Keratinocyte (primary cell): Measurements from ENCODE around the gene SH3BP5. TPM values are rescaled to one million over a fixed set of nuclear protein-coding genes. Genes with fewer than 3 reads are reported as not detected.

ENCODE experiments used
- DNase-seq: peaks from one replicate; pipeline ENCODE4 v3.0.0-alpha.2; 2011; ENCODE audit warnings: low read depth, missing footprints, low spot score
- FAIRE-seq: peaks from 2 replicates; lab custom pipeline; 2011; peaks lifted over from hg19 to GRCh38; lab: Jason Lieb, UNC
- H2AFZ ChIP-seq: 2 replicates; pipeline ENCODE4 v1.6.0; 2012; ENCODE audit warnings: low read length, control low read depth, inconsistent platforms; ENCODE audit not compliant: control insufficient read depth
- H3K27ac ChIP-seq: 2 replicates; pipeline ENCODE4 v1.5.1; 2011; ENCODE audit warnings: low read length; ENCODE audit not compliant: control insufficient read depth, insufficient read depth
- H3K27me3 ChIP-seq: 3 replicates; pipeline ENCODE4 v1.6.0; 2011; ENCODE audit warnings: low read length; ENCODE audit not compliant: control insufficient read depth, insufficient read depth; ENCODE audit errors: extremely low read depth
- H3K36me3 ChIP-seq, 2 experiments: 2 replicates in 1 of 2; 3 replicates in 1 of 2; pipeline ENCODE4 v1.5.1; 2011; ENCODE audit warnings: low read length in 2 of 2, mild to moderate bottlenecking in 1 of 2; ENCODE audit not compliant: control insufficient read depth in 2 of 2, insufficient read depth in 2 of 2; ENCODE audit errors: extremely low read depth in 1 of 2
- H3K4me1 ChIP-seq: 3 replicates; pipeline ENCODE4 v1.5.1; 2011; ENCODE audit warnings: low read length; ENCODE audit not compliant: control insufficient read depth, insufficient read depth; ENCODE audit errors: extremely low read depth
- H3K4me2 ChIP-seq: 3 replicates; pipeline ENCODE4 v1.6.0; 2011; ENCODE audit warnings: low read depth, low read length; ENCODE audit not compliant: control insufficient read depth, insufficient read depth; ENCODE audit errors: extremely low read depth
- H3K4me3 ChIP-seq, 3 experiments: fragments of 200-600 bp in 1 of 3; sonication (generic) in 1 of 3; 2 replicates in 2 of 3; 3 replicates in 1 of 3; pipeline ENCODE4 v1.5.1; 2011 to 2016; ENCODE audit warnings: low read length in 3 of 3, mild to moderate bottlenecking in 3 of 3, control low read depth in 2 of 3, inconsistent platforms in 1 of 3, low read depth in 1 of 3, mixed read lengths in 1 of 3, mixed run types in 1 of 3, moderate library complexity in 1 of 3; ENCODE audit not compliant: control insufficient read depth in 2 of 3, insufficient read depth in 2 of 3; ENCODE audit errors: extremely low read depth in 1 of 3
- H3K79me2 ChIP-seq: 2 replicates; pipeline ENCODE4 v1.6.0; 2012; ENCODE audit warnings: low read length; ENCODE audit not compliant: control insufficient read depth, insufficient read depth
- H3K9ac ChIP-seq: 3 replicates; pipeline ENCODE4 v1.6.0; 2011; ENCODE audit warnings: low read length; ENCODE audit not compliant: control insufficient read depth, insufficient read depth; ENCODE audit errors: extremely low read depth
- H3K9me1 ChIP-seq: 3 replicates; pipeline ENCODE4 v1.6.0; 2011; ENCODE audit warnings: low read length; ENCODE audit not compliant: control insufficient read depth, insufficient read depth; ENCODE audit errors: extremely low read depth
- H3K9me3 ChIP-seq: 2 replicates; pipeline ENCODE4 v1.5.1; 2012; ENCODE audit warnings: low read depth, low read length; ENCODE audit not compliant: control insufficient read depth
- H4K20me1 ChIP-seq: 3 replicates; pipeline ENCODE4 v1.6.0; 2011; ENCODE audit warnings: low read length; ENCODE audit not compliant: control insufficient read depth, insufficient read depth; ENCODE audit errors: extremely low read depth
- CTCF ChIP-seq, 3 experiments: IDR thresholded peaks in 1 of 3; conservative IDR thresholded peaks in 1 of 3; optimal IDR thresholded peaks in 1 of 3; 2 replicates in 2 of 3; 3 replicates in 1 of 3; pipeline versions ENCODE3 to v1.5.1; 2011; ENCODE audit warnings: low read length in 3 of 3, mild to moderate bottlenecking in 3 of 3, moderate library complexity in 2 of 3, control low read depth in 1 of 3, inconsistent platforms in 1 of 3; ENCODE audit not compliant: insufficient read depth in 2 of 3; ENCODE audit errors: extremely low read depth in 1 of 3
- EZH2 ChIP-seq: IDR thresholded peaks from one replicate; pipeline ENCODE4 v1.6.1; 2012; ENCODE audit warnings: inconsistent platforms, mild to moderate bottlenecking, low read length, moderate library complexity
- dilution Hi-C: fragments of 300-500 bp; cut with MboI; formaldehyde crosslinking; loops from one replicate; pipeline ENCODE4 v1.7.0; 2020; ENCODE audit warnings: low sequenced_read_pairs; ENCODE audit not compliant: extremely low pct_ligation_motif_present
- polyA plus RNA-seq, 5 experiments: library from polyadenylated mRNA; depleted of rRNA in 3 of 5; stranded (reverse) in 3 of 5; stranded (forward) in 1 of 5; unstranded in 1 of 5; fragments of >200 nt; gene quantifications; 1 replicate in 1 of 5; 2 replicates in 3 of 5; 3 replicates in 1 of 5; pipeline versions ENCODE4 v1.2.1 to v1.2.3, GENCODE V29; 2011 to 2012; ENCODE audit warnings: missing spikeins in 2 of 5, low read depth in 1 of 5, low replicate concordance in 1 of 5

Gene SH3BP5
- polyA plus RNA-seq, 1 donor (not counting 4 experiments of a cell fraction or from before 2014, with no cell fraction given) = 13.4 TPM

- Histone ChIP-seq H3K9ac (no peak overlapping the region), H3K4me2 (no peak overlapping the region), H3K36me3 (no peaks in the 10 kb centered on the region), H3K4me1 (peaks cover 28% of the 10 kb centered on the region), H3K79me2 (no peaks in the 10 kb centered on the region), H4K20me1 (no peaks in the 10 kb centered on the region), H3K9me1 (peaks cover 2% of the 10 kb centered on the region), H3K4me3 (no peak overlapping the region), H2AFZ (no peak overlapping the region), H3K9me3 (no peaks in the 10 kb centered on the region), H3K27me3 (no peaks in the 10 kb centered on the region), H3K27ac (no peak overlapping the region)
- FAIRE-seq (no peak), DNase-seq (no peak)
- no peak for TF ChIP-seq CTCF (optimal IDR thresholded peaks at IDR 0.05 in 1 of 3, IDR thresholded peaks at IDR 0.05 in 1 of 3, conservative IDR thresholded peaks at IDR 0.05 in 1 of 3; ENCODE audit: extremely low read depth in 1 of 3, insufficient read depth in 2 of 3, low read length in 3 of 3)
- TF ChIP-seq EZH2 = no peak
- dilution Hi-C loops = no loop called here
Measured at GRCh38 chr3:15315003-15315402, 17.4 kb downstream of the SH3BP5 start.

- no peak overlapping the region for H2AFZ ChIP-seq
- H3K79me2 ChIP-seq = no peaks in the 10 kb centered on the region
- dilution Hi-C loops = no loop called here
- no peak overlapping the region for H3K27ac ChIP-seq
- H3K4me3 ChIP-seq = no peak overlapping the region
- H3K9ac ChIP-seq = no peak overlapping the region
- H3K36me3 ChIP-seq = no peaks in the 10 kb centered on the region
- TF ChIP-seq EZH2 (no peak), CTCF (optimal IDR thresholded peaks at IDR 0.05 in 1 of 3, IDR thresholded peaks at IDR 0.05 in 1 of 3, conservative IDR thresholded peaks at IDR 0.05 in 1 of 3; ENCODE audit: extremely low read depth in 1 of 3, insufficient read depth in 2 of 3, low read length in 3 of 3) (no peak)
- no peaks in the 10 kb centered on the region for H3K9me3 ChIP-seq
- FAIRE-seq (no peak), DNase-seq (no peak)
- H3K27me3 ChIP-seq = no peaks in the 10 kb centered on the region
- H4K20me1 ChIP-seq = no peaks in the 10 kb centered on the region
- peaks cover 30% of the 10 kb centered on the region for H3K4me1 ChIP-seq
- peaks cover 2% of the 10 kb centered on the region for H3K9me1 ChIP-seq
- no peak overlapping the region for H3K4me2 ChIP-seq
Measured at GRCh38 chr3:15314276-15314675, 18.1 kb downstream of the SH3BP5 start.
